Panc1 (cell line): Measurements from ENCODE around the gene CAMKV. TPM values are rescaled to one million over a fixed set of nuclear protein-coding genes. Genes with fewer than 3 reads are reported as not detected.

Source experiments
- ATAC-seq: fragments of 200-7000 bp; cut with Tn5 transposase; 2 replicates; pipeline ENCODE4 v1.9.1; 2020; ENCODE audit warnings: mild to moderate bottlenecking, moderate library complexity
- BruUV-seq: library from RNA; stranded (reverse); fragments of 400-500 nt; replicated peaks from 2 replicates; lab custom pipeline; 2021; lab: Mats Ljungman, UMichigan
- CTCF ChIA-PET: fragments of 300-600 bp; sonication (Branson Sonifier 250); formaldehyde crosslinking; loops from one replicate; lab custom pipeline; 2022; ENCODE audit warnings: antibody characterized with exemption; lab: Charles Lee
- POLR2A ChIA-PET: fragments of 300-600 bp; sonication (Branson Sonifier 250); formaldehyde crosslinking; loops from one replicate; lab custom pipeline; 2022; ENCODE audit warnings: antibody characterized with exemption; lab: Charles Lee
- DNase-seq: peaks from one replicate; pipeline ENCODE4 v3.0.0-alpha.2; 2010; ENCODE audit warnings: low read depth, low spot score
- H3K27ac ChIP-seq: 2 replicates; pipeline ENCODE4 v1.5.1; 2011; ENCODE audit warnings: mild to moderate bottlenecking, low read length, inconsistent platforms
- H3K27me3 ChIP-seq: fragments of 200-500 bp; sonication (Bioruptor generic); 2 replicates; pipeline ENCODE4 v1.6.0; 2014; ENCODE audit warnings: low read length, inconsistent platforms; ENCODE audit not compliant: control insufficient read depth, insufficient read depth
- H3K36me3 ChIP-seq: fragments of 200-500 bp; sonication (Bioruptor generic); 2 replicates; pipeline ENCODE4 v1.5.1; 2014; ENCODE audit warnings: inconsistent platforms, mild to moderate bottlenecking, low read length, moderate library complexity; ENCODE audit not compliant: control insufficient read depth, insufficient read depth
- H3K4me1 ChIP-seq: 2 replicates; pipeline ENCODE4 v1.5.1; 2011; ENCODE audit warnings: inconsistent platforms, mild to moderate bottlenecking, low read length, moderate library complexity; ENCODE audit not compliant: control insufficient read depth, insufficient read depth
- H3K4me3 ChIP-seq, 2 experiments: 2 replicates each; pipeline ENCODE4 v1.5.1; 2011 to 2012; ENCODE audit warnings: low read depth in 2 of 2, low read length in 2 of 2, mild to moderate bottlenecking in 2 of 2, inconsistent platforms in 1 of 2, moderate library complexity in 1 of 2
- H3K9me3 ChIP-seq: fragments of 200-500 bp; sonication (Bioruptor generic); 2 replicates; pipeline ENCODE4 v1.5.1; 2014; ENCODE audit warnings: low read depth, mild to moderate bottlenecking, inconsistent platforms, low read length, moderate library complexity; ENCODE audit not compliant: control insufficient read depth, insufficient read depth
- POLR2AphosphoS5 ChIP-seq: IDR thresholded peaks from 2 replicates; pipeline ENCODE4 v1.6.1; 2012; ENCODE audit warnings: mild to moderate bottlenecking, low read depth, low read length, moderate library complexity
- SIN3A ChIP-seq: IDR thresholded peaks from 2 replicates; pipeline ENCODE4 v1.6.1; 2012; ENCODE audit warnings: low read depth, mild to moderate bottlenecking, low read length, moderate library complexity, borderline replicate concordance; ENCODE audit not compliant: insufficient read depth
- TCF7L2 ChIP-seq: IDR thresholded peaks from 2 replicates; pipeline ENCODE4 v1.6.1; 2011; ENCODE audit warnings: mild to moderate bottlenecking, low read depth, low read length, inconsistent platforms
- in situ Hi-C: cut with HindIII; loops from 2 replicates; pipeline ENCODE4 v1.10.0; 2016; ENCODE audit warnings: low sequenced_read_pairs, low pct_unique_long_range_greater_than_20kb
- intact Hi-C: fragments of 100-400 bp; cut with micrococcal nuclease; formaldehyde crosslinking; loops from one replicate; pipeline ENCODE4 v1.10.0; 2022; ENCODE audit not compliant: unreplicated experiment
- total RNA-seq: library from RNA; stranded (reverse); gene quantifications from one replicate; pipeline ENCODE4 v1.2.1, GENCODE V29; 2021; ENCODE audit not compliant: unreplicated experiment
- TF ChIP-seq, protein P1 (sequence below): fragments of 450-650 bp; IDR thresholded peaks from 2 replicates; pipeline ENCODE4 v1.5.1; 2017; ENCODE audit warnings: mild to moderate bottlenecking
- TF ChIP-seq, protein P2 (sequence below), 2 experiments: IDR thresholded peaks; 2 replicates each; pipeline ENCODE4 v1.6.1; 2011 to 2012; ENCODE audit warnings: low read depth in 2 of 2, control low read depth in 1 of 2, low read length in 1 of 2, mild to moderate bottlenecking in 1 of 2, moderate library complexity in 1 of 2; ENCODE audit not compliant: insufficient read depth in 1 of 2

The CAMKV gene
- total RNA-seq, 1 experiment from 2014 or later = 0.85 TPM

DNA sequence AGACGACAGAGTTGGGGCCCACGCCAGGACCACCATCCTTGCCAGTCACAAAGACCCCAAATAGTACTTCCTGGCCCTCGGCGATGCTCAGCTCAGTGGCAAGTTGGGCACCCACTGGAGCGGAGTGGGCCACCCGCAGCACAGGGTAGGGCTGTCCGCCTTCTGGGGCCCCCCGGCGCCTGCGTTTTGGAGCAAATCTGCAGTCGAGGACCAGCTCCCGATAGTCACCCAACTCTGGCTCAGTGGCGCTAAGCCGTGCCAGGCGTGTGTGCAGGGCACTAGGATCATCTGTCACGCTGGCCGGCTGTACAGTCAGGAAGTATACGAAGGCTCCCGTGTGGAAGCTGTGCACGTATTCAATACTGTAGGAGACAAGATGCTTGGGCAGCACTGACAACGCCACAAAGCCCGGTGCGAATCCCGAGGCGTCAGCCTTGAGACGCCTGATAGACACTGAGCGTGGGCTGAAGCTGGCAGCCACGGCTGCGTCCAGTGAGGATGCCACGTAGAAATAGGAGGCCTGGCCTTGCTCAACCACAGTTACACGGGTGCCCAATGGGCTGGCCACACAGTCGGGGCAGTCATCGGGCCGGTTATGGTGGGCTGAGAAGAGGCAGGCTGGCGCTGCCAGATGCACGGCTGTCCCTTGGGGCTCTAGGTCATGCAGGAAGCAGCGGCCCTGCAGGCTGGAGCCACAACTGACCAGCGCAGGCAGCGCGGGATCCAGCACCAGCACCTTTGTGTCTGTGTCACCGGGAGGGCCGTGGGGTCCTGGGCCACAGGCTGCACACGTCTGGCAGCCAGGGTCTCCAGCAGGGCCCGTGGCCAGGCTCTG lies 33.0 kb upstream of the CAMKV start:
- BruUV-seq = no TSS peak
- POLR2A ChIA-PET = interaction anchor here (0.7 kb wide), 1 partner anchor 103 kb away, joined by 4 read pairs; no protein-coding TSS in a partner anchor

DNA sequence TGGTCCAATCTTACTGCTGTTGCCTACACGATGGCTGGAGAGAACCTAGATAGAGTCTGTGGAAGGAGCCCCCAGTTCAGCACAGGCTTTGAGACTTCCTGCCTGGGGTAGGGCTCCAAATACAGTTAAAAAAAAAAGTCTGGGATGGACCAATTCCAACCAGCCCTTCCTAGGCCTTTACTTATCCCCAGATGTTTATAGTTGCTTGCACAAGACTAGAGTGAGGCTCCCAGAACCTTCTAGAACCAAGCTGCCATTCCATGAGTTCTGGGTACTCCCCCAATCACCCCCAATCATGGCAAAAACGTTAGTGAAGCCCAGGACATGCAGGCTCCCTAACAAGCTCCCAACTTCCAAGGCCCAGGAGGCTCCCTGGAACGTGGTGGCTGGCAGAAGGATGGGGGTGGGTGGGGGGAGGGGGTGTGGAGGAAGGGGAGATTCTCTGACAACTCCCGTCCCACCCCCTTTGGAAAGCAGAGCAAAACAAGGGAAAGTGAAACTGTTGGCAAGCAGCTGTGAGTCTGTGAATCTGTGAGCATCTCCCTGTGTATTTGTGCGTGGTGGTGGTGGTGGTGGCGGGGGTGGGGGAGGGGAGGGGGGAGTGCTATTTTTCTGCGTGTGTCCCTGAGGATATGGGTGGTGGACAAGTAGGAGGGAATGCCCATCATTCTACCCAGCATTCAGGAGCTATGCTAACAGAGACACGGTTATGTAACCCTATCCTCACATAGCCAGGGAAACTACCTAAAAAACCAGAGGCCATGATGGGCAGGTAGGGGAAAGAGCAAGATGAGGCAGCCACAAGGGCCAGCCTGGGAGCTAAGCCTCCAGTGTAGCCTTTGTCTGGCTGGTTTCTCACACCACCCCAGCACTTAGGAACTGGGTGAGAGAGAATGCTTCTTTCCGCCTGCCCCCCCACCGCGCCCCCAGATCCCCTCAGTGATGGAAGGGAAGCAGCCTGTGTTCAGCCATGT lies 31.9 kb upstream of the CAMKV start:
- in situ Hi-C loops (no loop called here), intact Hi-C loops (no loop called here)
- TF ChIP-seq, protein P1, sequence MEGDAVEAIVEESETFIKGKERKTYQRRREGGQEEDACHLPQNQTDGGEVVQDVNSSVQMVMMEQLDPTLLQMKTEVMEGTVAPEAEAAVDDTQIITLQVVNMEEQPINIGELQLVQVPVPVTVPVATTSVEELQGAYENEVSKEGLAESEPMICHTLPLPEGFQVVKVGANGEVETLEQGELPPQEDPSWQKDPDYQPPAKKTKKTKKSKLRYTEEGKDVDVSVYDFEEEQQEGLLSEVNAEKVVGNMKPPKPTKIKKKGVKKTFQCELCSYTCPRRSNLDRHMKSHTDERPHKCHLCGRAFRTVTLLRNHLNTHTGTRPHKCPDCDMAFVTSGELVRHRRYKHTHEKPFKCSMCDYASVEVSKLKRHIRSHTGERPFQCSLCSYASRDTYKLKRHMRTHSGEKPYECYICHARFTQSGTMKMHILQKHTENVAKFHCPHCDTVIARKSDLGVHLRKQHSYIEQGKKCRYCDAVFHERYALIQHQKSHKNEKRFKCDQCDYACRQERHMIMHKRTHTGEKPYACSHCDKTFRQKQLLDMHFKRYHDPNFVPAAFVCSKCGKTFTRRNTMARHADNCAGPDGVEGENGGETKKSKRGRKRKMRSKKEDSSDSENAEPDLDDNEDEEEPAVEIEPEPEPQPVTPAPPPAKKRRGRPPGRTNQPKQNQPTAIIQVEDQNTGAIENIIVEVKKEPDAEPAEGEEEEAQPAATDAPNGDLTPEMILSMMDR = no peak
- TF ChIP-seq POLR2AphosphoS5 (no peak), SIN3A (no peak), TCF7L2 (no peak)
- TF ChIP-seq, protein P2, sequence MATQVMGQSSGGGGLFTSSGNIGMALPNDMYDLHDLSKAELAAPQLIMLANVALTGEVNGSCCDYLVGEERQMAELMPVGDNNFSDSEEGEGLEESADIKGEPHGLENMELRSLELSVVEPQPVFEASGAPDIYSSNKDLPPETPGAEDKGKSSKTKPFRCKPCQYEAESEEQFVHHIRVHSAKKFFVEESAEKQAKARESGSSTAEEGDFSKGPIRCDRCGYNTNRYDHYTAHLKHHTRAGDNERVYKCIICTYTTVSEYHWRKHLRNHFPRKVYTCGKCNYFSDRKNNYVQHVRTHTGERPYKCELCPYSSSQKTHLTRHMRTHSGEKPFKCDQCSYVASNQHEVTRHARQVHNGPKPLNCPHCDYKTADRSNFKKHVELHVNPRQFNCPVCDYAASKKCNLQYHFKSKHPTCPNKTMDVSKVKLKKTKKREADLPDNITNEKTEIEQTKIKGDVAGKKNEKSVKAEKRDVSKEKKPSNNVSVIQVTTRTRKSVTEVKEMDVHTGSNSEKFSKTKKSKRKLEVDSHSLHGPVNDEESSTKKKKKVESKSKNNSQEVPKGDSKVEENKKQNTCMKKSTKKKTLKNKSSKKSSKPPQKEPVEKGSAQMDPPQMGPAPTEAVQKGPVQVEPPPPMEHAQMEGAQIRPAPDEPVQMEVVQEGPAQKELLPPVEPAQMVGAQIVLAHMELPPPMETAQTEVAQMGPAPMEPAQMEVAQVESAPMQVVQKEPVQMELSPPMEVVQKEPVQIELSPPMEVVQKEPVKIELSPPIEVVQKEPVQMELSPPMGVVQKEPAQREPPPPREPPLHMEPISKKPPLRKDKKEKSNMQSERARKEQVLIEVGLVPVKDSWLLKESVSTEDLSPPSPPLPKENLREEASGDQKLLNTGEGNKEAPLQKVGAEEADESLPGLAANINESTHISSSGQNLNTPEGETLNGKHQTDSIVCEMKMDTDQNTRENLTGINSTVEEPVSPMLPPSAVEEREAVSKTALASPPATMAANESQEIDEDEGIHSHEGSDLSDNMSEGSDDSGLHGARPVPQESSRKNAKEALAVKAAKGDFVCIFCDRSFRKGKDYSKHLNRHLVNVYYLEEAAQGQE (IDR thresholded peaks at IDR 0.05; ENCODE audit: insufficient read depth in 1 of 2, low read depth in 2 of 2, low read length in 1 of 2) = no peak
- DNase-seq (no peak), ATAC-seq (no peak)
- ChIA-PET CTCF (no interaction called here), POLR2A (interaction anchor here (0.6 to 0.7 kb wide), 2 partner anchors 33 to 104 kb away, joined by 4 to 5 read pairs; no protein-coding TSS in a partner anchor)
- Histone ChIP-seq H3K4me1 (peaks cover 32% of the 10 kb centered on the region), H3K9me3 (no peaks in the 10 kb centered on the region), H3K27me3 (no peaks in the 10 kb centered on the region), H3K36me3 (peaks cover 2% of the 10 kb centered on the region; the same call in 1 of the 2 replicates), H3K27ac (peak overlapping the region; percentile 94), H3K4me3 (peak overlapping the region; percentile 46 to 62)
- no TSS peak for BruUV-seq

More for the DNA sequence above, 33.0 kb upstream of the CAMKV start:
- DNase-seq (no peak), ATAC-seq (peak; percentile 3; the same call in 1 of the 2 replicates)
- TF ChIP-seq POLR2AphosphoS5 (no peak), SIN3A (no peak), TCF7L2 (no peak)
- TF ChIP-seq, protein P1 = no peak
- TF ChIP-seq, protein P2 (IDR thresholded peaks at IDR 0.05; ENCODE audit: insufficient read depth in 1 of 2, low read depth in 2 of 2, low read length in 1 of 2) = no peak
- Histone ChIP-seq H3K4me3 (peak overlapping the region; percentile 46 to 62), H3K27me3 (no peaks in the 10 kb centered on the region), H3K36me3 (peaks cover 2% of the 10 kb centered on the region; the same call in 1 of the 2 replicates), H3K9me3 (no peaks in the 10 kb centered on the region), H3K4me1 (peaks cover 33% of the 10 kb centered on the region), H3K27ac (peak overlapping the region; percentile 87)
- CTCF ChIA-PET = no interaction called here
- in situ Hi-C loops = no loop called here
- intact Hi-C loops = no loop called here
